Heart left ventricle (tissue), 16 donors: Measurements from ENCODE around the gene PLD2. TPM values are rescaled to one million over a fixed set of nuclear protein-coding genes. Genes with fewer than 3 reads are reported as not detected.

Experiments
- ATAC-seq, 4 donors: fragments of 200-7000 bp; cut with Tn5 transposase; one replicate each; pipeline ENCODE4 v1.9.1; 2020 to 2022; ENCODE audit warnings: moderate library complexity in 4 of 4, mild to moderate bottlenecking in 3 of 4, moderate number of reproducible peaks in 1 of 4
- DNase-seq, 5 donors: peaks; one replicate each; pipeline ENCODE4 v3.0.0-alpha.2; 2020
- H3K27ac ChIP-seq, 12 donors: fragments of 200-600 bp; sonication (generic) in 4 of 12; one replicate each; pipeline versions ENCODE4 v1.5.0 to v1.8.0; 2016 to 2022; ENCODE audit warnings: mild to moderate bottlenecking in 2 of 12
- H3K27me3 ChIP-seq, 9 donors: fragments of 200-600 bp; sonication (generic) in 2 of 9; one replicate each; pipeline versions ENCODE4 v1.5.1 to v1.8.0; 2016 to 2022; ENCODE audit warnings: mild to moderate bottlenecking in 3 of 9
- H3K36me3 ChIP-seq, 9 donors: fragments of 200-600 bp; sonication (generic) in 2 of 9; one replicate each; pipeline versions ENCODE4 v1.5.0 to v1.8.0; 2018 to 2022; ENCODE audit warnings: mild to moderate bottlenecking in 2 of 9
- H3K4me1 ChIP-seq, 12 donors: fragments of 200-600 bp; sonication (generic) in 4 of 12; one replicate each; pipeline versions ENCODE4 v1.5.0 to v1.8.0; 2016 to 2022; ENCODE audit warnings: mild to moderate bottlenecking in 3 of 12
- H3K4me3 ChIP-seq, 12 donors: fragments of 200-600 bp; sonication (generic) in 4 of 12; one replicate each; pipeline versions ENCODE4 v1.5.0 to v1.8.0; 2017 to 2022; ENCODE audit warnings: mild to moderate bottlenecking in 9 of 12, moderate library complexity in 4 of 12
- H3K9me3 ChIP-seq, 12 donors: fragments of 200-600 bp; sonication (generic) in 4 of 12; one replicate each; pipeline versions ENCODE4 v1.5.0 to v1.8.0; 2016 to 2022; ENCODE audit warnings: mild to moderate bottlenecking in 1 of 12
- CTCF ChIP-seq, 12 donors: fragments of 200-600 bp; sonication (generic) in 4 of 12; IDR thresholded peaks; one replicate each; pipeline versions ENCODE4 v1.5.0 to v1.8.0; 2018 to 2022; ENCODE audit warnings: antibody characterized with exemption in 12 of 12, mild to moderate bottlenecking in 5 of 12
- POLR2A ChIP-seq, 2 donors: fragments of 450-650 bp; IDR thresholded peaks; one replicate each; pipeline ENCODE4 v1.6.1; 2017; ENCODE audit warnings: antibody characterized with exemption in 2 of 2, mild to moderate bottlenecking in 2 of 2, moderate library complexity in 2 of 2
- WGBS, 4 donors: extraction: QIAGEN DNeasy Blood & Tissue Kit in 2 of 4; methylation state at CpG; one replicate each; pipeline versions ENCODE4 v1.1.5 to v1.1.7; 2013 to 2018; 5-methylcytosine and 5-hydroxymethylcytosine counted together
- intact Hi-C, 10 donors: fragments of 100-400 bp; cut with DNase I; formaldehyde crosslinking; loops; one replicate each; pipeline versions ENCODE4 v1.11.1 to v1.14.2; 2022
- polyA plus RNA-seq, 2 donors: library from polyadenylated mRNA; stranded (reverse); fragments of 200-250 nt; gene quantifications; one replicate each; pipeline ENCODE4 v1.2.3, GENCODE V29; 2013
- total RNA-seq, 9 donors: library from RNA; depleted of rRNA in 2 of 9; stranded (reverse); fragments of >200 nt in 2 of 9; fragmentation: NEBNext Ultra II Directional in 3 of 9; extraction: Animal tissue kit (Norgen Biotek cat#: 25700) in 3 of 9; gene quantifications; one replicate each; pipeline versions ENCODE4 v1.1.0 to v1.2.4, GENCODE V29; 2016 to 2023
- donor health status: ischemic (EF 13 %, LVEDD 7.1; RV severe dilation, severe dysfunction).
- donor health status: healthy with polysubstance abuse.
- donor health status: DM: no; HTN: yes; CAD: no.
- donor health status: DM: no; HTN: no; CAD: no.
- donor health status: ischemic (EF 25% LVEDD 6.9; RV normal size, moderate dysfunction).
- donor health status: ischemic (EF 25% LVEDD 5.7; RV mildly dilated, moderate dysfunction).
- donor health status: healthy.
- donor health status: DM: yes; HTN: yes; CAD: no.
- donor health status: ischemic (EF 35%, LVEDD 5.7; RV mildly dilated, moderate dysfunction).
- donor health status: nonischemic (EF 11% LVEDD 7.7; RV severe dilation, severe dysfunction).
- donor health status: DM: yes; HTN: yes; CAD: no.
- donor health status: PGD.
- donor health status: ischemic (EF 29% LVEDD 5.4; RV normal size, mild dysfunction).
- donor health status: nonischemic (EF 23%, LVEDD 6.1; RV moderate dilation, normal function).

The PLD2 gene
- total and polyA plus RNA-seq, 11 donors: 5.3 to 17.9 (median 8.5) TPM

GRCh38 chr17:4859816-4860625, 53.1 kb downstream of the PLD2 start:
- Histone ChIP-seq H3K4me1 (peaks cover 4 to 54% (median 40%) of the 10 kb centered on the region in 12 donors), H3K9me3 (no peaks in the 10 kb centered on the region), H3K36me3 (peaks cover 0 to 8% (median 0%) of the 10 kb centered on the region in 9 donors), H3K4me3 (peak overlapping the region in 2 of 12 donors; percentile 10 to 12), H3K27me3 (no peaks in the 10 kb centered on the region), H3K27ac (peak overlapping the region in 9 of 12 donors; percentile 24 to 81 (median 57))
- ATAC-seq (no peak), DNase-seq (no peak)
- intact Hi-C loops: no loop called here
- no peak for TF ChIP-seq CTCF (IDR thresholded peaks at IDR 0.05)
- TF ChIP-seq POLR2A (IDR thresholded peaks at IDR 0.05): no peak
- WGBS, 4 donors: 74 to 80% (median 79%) methylated on average over 32 of the region's 32 CpGs

- 89 to 92% (median 91%) methylated on average over 9 of the region's 9 CpGs for WGBS, 4 donors
- intact Hi-C loops: no loop called here
- Histone ChIP-seq H3K4me1 (peaks cover 4 to 54% (median 40%) of the 10 kb centered on the region in 12 donors), H3K27me3 (no peaks in the 10 kb centered on the region), H3K9me3 (no peaks in the 10 kb centered on the region), H3K36me3 (peaks cover 0 to 8% (median 0%) of the 10 kb centered on the region in 9 donors), H3K27ac (peak overlapping the region in 9 of 12 donors; percentile 19 to 81 (median 54)), H3K4me3 (peak overlapping the region in 1 of 12 donors; percentile 12)
- no peak for ATAC-seq
- TF ChIP-seq CTCF (IDR thresholded peaks at IDR 0.05) (no peak), POLR2A (IDR thresholded peaks at IDR 0.05) (no peak)
- no peak for DNase-seq
These were observed 53.7 kb downstream of the PLD2 start for GRCh38 chr17:4860651-4861050.

- H3K36me3 ChIP-seq: peaks cover 0 to 8% (median 0%) of the 10 kb centered on the region in 9 donors
- intact Hi-C loops: no loop called here
- peak overlapping the region in 3 of 12 donors; percentile 19 to 81 (median 60) for H3K27ac ChIP-seq
- H3K27me3 ChIP-seq: no peaks in the 10 kb centered on the region
- H3K9me3 ChIP-seq: no peaks in the 10 kb centered on the region
- ATAC-seq (no peak), DNase-seq (no peak)
- WGBS, 4 donors: 94 to 95% (median 95%) methylated on average over 16 of the region's 16 CpGs
- H3K4me1 ChIP-seq: peaks cover 4 to 52% (median 38%) of the 10 kb centered on the region in 12 donors
- TF ChIP-seq POLR2A (IDR thresholded peaks at IDR 0.05): no peak
- no peak for TF ChIP-seq CTCF (IDR thresholded peaks at IDR 0.05)
- no peak overlapping the region for H3K4me3 ChIP-seq
These were observed 54.1 kb downstream of the PLD2 start for GRCh38 chr17:4861052-4861451.

- no peak overlapping the region for H3K27ac ChIP-seq
- H3K27me3 ChIP-seq: no peaks in the 10 kb centered on the region
- no peak overlapping the region for H3K4me3 ChIP-seq
- WGBS, 4 donors: 94 to 100% (median 97%) methylated on average over 4 of the region's 4 CpGs
- no peak for ATAC-seq
- H3K36me3 ChIP-seq: peaks cover 0 to 8% (median 0%) of the 10 kb centered on the region in 9 donors
- H3K4me1 ChIP-seq: peaks cover 2 to 41% (median 26%) of the 10 kb centered on the region in 12 donors
- intact Hi-C loops: no loop called here
- no peaks in the 10 kb centered on the region for H3K9me3 ChIP-seq
- TF ChIP-seq POLR2A (IDR thresholded peaks at IDR 0.05): no peak
- no peak for TF ChIP-seq CTCF (IDR thresholded peaks at IDR 0.05)
- DNase-seq: no peak
These were observed 55.8 kb downstream of the PLD2 start for GRCh38 chr17:4862720-4863119.
